Muscle layer of duodenum (tissue), 2 donors: ENCODE data around the gene CADM4.
"Not testable (repeated sequence)": the region's sequence is repeated elsewhere in the genome, so short reads cannot be mapped to it uniquely, and the experiment has no call there.

Experiments
- H3K27ac ChIP-seq: one replicate; pipeline ENCODE4 v1.7.0; 2013; ENCODE audit warnings: mild to moderate bottlenecking, low read length
- H3K27me3 ChIP-seq: one replicate; pipeline ENCODE4 v1.7.0; 2013; ENCODE audit warnings: low read depth, mild to moderate bottlenecking, control low read depth, low read length
- H3K36me3 ChIP-seq, 2 donors: one replicate each; pipeline ENCODE4 v1.7.0; 2013; ENCODE audit warnings: low read length in 2 of 2, control low read depth in 1 of 2, mild to moderate bottlenecking in 1 of 2; ENCODE audit not compliant: insufficient read depth in 2 of 2, control insufficient read depth in 1 of 2
- H3K4me1 ChIP-seq, 2 donors: one replicate each; pipeline ENCODE4 v1.7.0; 2013; ENCODE audit warnings: low read length in 2 of 2, mild to moderate bottlenecking in 2 of 2, control low read depth in 1 of 2, moderate library complexity in 1 of 2; ENCODE audit not compliant: insufficient read depth in 2 of 2, control insufficient read depth in 1 of 2
- H3K4me3 ChIP-seq, 2 donors: one replicate each; pipeline ENCODE4 v1.7.0; 2013; ENCODE audit warnings: low read length in 2 of 2, low read depth in 1 of 2, mild to moderate bottlenecking in 1 of 2
- H3K9me3 ChIP-seq, 2 donors: one replicate each; pipeline ENCODE4 v1.7.0; 2013; ENCODE audit warnings: low read length in 2 of 2, control low read depth in 1 of 2, mild to moderate bottlenecking in 1 of 2; ENCODE audit not compliant: control insufficient read depth in 1 of 2
- donor health status: healthy.

The CADM4 gene

DNA sequence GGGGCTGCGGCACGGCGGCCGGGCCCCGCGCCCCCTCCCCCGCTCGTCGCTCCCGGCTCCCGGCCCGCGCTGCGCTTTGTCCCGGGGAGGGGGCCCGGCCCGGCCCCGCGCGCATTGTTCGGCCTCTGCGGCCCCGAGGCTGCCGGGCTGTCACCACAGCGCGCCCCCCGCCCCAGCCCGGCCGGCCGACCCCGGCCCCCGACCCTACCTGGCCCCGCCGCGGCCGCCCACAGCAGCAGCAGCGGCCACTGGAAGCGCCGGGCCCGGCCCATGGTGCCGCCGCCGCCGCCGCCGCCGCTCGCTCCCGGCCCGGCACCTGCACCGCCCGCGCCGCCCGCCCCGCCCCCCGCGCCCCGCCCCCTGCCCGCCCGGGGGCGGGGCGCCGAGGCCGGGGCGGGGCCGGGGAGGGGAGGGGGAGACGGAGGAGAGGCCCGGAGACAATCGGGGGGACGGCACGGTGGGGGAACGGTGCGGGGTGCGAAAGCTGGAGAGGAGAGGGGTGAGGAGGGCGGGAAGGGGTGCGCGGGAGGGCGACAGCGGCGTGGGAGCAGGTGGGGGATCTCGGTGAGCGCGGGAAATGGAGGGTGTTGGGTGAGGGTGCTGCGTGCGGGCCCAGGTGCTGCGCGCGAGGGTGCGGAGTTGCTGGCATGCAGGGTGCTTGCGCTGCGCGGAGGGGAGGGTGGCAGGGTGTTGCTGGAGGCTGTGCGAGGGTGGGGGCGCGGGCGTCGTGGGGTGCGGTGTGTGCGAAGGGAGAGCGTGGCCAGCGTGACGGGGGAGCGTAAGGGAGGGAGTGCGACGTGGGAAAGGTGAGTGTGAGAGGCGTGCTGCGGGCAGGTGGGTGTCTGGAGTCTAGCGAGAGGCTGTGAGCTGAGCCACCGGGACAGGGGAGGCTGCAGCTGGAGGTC is at the start of gene CADM4:
Gene CADM4, minus strand, starts transcription at position 332 of the 905 bp plus-strand sequence. Its CDS starts 60 bp downstream, at position 272.
- Histone ChIP-seq H3K27me3 (peaks cover 10% of the 10 kb centered on the region), H3K4me1 (peaks cover 0 to 19% of the 10 kb centered on the region in 2 donors), H3K4me3 (peak within 1 kb of the TSS; percentile 47 to 71), H3K9me3 (no peaks in the 10 kb centered on the region), H3K27ac (no peak within 1 kb of the TSS), H3K36me3 (no peaks in the 10 kb centered on the region)

GRCh38 chr19:43688059-43688701 is 48.5 kb upstream of the CADM4 start:
- Histone ChIP-seq H3K4me1 (no peaks in the 10 kb centered on the region), H3K27ac (no peak overlapping the region), H3K36me3 (no peaks in the 10 kb centered on the region), H3K27me3 (no peaks in the 10 kb centered on the region), H3K4me3 (no peak overlapping the region), H3K9me3 (peaks cover 9 to 23% of the 10 kb centered on the region in 2 donors)

- Histone ChIP-seq H3K27me3 (no peaks in the 10 kb centered on the region), H3K36me3 (no peaks in the 10 kb centered on the region), H3K27ac (no peak overlapping the region), H3K4me3 (no peak overlapping the region), H3K4me1 (no peaks in the 10 kb centered on the region), H3K9me3 (peaks cover 9 to 22% of the 10 kb centered on the region in 2 donors)
These were observed 48.0 kb upstream of the CADM4 start for GRCh38 chr19:43687660-43687997.

- Histone ChIP-seq H3K27ac (no peak overlapping the region), H3K9me3 (no peaks in the 10 kb centered on the region), H3K36me3 (no peaks in the 10 kb centered on the region), H3K4me1 (no peaks in the 10 kb centered on the region), H3K4me3 (no peak overlapping the region), H3K27me3 (no peaks in the 10 kb centered on the region)
These were observed 44.7 kb upstream of the CADM4 start for GRCh38 chr19:43684326-43684725.

GRCh38 chr19:43683905-43684304 is 44.3 kb upstream of the CADM4 start:
- no peaks in the 10 kb centered on the region for H3K36me3 ChIP-seq
- H3K4me3 ChIP-seq = no peak overlapping the region
- no peaks in the 10 kb centered on the region for H3K27me3 ChIP-seq
- peaks cover 0 to 1% of the 10 kb centered on the region in 2 donors for H3K4me1 ChIP-seq
- no peaks in the 10 kb centered on the region for H3K9me3 ChIP-seq
- no peak overlapping the region for H3K27ac ChIP-seq

- no peaks in the 10 kb centered on the region for H3K27me3 ChIP-seq
- H3K4me1 ChIP-seq = peaks cover 0 to 5% of the 10 kb centered on the region in 2 donors
- no peaks in the 10 kb centered on the region for H3K9me3 ChIP-seq
- no peak overlapping the region for H3K4me3 ChIP-seq
- H3K27ac ChIP-seq = no peak overlapping the region
- no peaks in the 10 kb centered on the region for H3K36me3 ChIP-seq
These were observed 43.4 kb upstream of the CADM4 start for GRCh38 chr19:43682824-43683661.

GRCh38 chr19:43682269-43682668 is 42.6 kb upstream of the CADM4 start:
- H3K9me3 ChIP-seq, H3K27me3 ChIP-seq, H3K36me3 ChIP-seq, H3K4me3 ChIP-seq, H3K4me1 ChIP-seq, H3K27ac ChIP-seq: not testable (repeated sequence)

DNA sequence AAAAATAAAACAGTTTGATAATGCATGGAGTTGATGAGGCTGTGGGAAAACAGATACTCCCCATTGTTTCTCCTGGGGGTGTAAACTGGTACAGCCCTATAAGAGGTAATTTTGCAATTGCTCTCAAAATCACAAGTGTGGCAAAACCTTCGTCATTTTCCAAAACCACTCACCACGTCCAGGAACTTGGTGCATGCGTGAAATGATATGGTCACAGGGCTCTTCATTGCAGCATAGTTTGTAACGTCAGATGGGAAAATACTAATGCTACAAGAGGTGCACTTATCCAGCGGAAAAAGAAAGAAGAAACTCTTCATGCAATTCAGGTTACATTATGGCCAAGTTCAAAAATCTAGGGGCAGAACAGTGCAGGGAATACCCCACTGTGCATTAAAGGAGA is 42.2 kb upstream of the CADM4 start:
- H3K36me3 ChIP-seq = no peaks in the 10 kb centered on the region
- H3K27ac ChIP-seq = no peak overlapping the region
- no peaks in the 10 kb centered on the region for H3K9me3 ChIP-seq
- no peak overlapping the region for H3K4me3 ChIP-seq
- no peaks in the 10 kb centered on the region for H3K27me3 ChIP-seq
- H3K4me1 ChIP-seq = peaks cover 0 to 5% of the 10 kb centered on the region in 2 donors

DNA sequence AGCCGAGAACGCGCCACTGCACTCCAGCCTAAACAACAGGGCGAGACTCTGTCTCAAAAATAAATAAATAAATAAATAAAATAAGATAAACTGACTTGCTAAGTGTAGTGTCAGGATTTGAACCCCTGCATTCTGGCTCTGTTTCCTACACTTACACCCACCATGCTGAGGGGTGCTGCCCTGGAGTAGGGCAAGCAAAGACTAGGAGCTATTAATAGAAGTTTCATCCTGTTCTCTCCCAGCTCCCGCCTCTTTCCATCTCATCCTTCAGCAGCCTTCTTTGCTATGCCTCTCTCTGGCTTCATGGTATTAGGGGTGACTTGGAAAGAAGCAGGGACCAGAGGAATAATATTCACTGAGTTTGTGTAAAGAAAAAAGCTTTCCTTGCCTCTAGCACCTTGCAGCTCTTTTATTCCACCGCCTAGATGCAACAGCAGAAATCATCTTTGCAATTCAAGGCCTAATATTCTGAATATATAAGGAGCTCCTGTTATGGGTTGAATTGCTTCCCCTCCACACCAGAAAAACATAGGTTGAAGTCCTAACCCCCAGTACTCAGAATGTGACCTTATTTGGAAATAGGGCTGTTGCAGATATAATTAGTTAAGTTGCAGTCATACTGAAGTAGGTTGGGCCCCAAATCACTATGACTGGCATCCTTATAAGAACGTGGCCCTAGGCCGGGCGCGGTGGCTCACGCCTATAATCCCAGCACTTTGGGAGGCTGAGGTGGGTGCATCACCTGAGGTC is 39.0 kb upstream of the CADM4 start:
- Histone ChIP-seq H3K27ac (no peak overlapping the region), H3K4me3 (no peak overlapping the region), H3K4me1 (peaks cover 0 to 8% of the 10 kb centered on the region in 2 donors), H3K27me3 (no peaks in the 10 kb centered on the region), H3K36me3 (no peaks in the 10 kb centered on the region), H3K9me3 (no peaks in the 10 kb centered on the region)

- no peaks in the 10 kb centered on the region for H3K36me3 ChIP-seq
- H3K27me3 ChIP-seq = no peaks in the 10 kb centered on the region
- no peak overlapping the region for H3K4me3 ChIP-seq
- peaks cover 0 to 8% of the 10 kb centered on the region in 2 donors for H3K4me1 ChIP-seq
- H3K9me3 ChIP-seq = no peaks in the 10 kb centered on the region
- peak overlapping the region; percentile 90 for H3K27ac ChIP-seq
These were observed 36.3 kb upstream of the CADM4 start for GRCh38 chr19:43675906-43676305.
